Activated CD8-positive, alpha-beta T cell treated with anti-CD3 and anti-CD28 coated beads for 36 hours (primary cell): ENCODE data around the gene NEK5. TPM values are rescaled to one million over a fixed set of nuclear protein-coding genes. Genes with fewer than 3 reads are reported as not detected.
"Not testable (repeated sequence)": the region's sequence is repeated elsewhere in the genome, so short reads cannot be mapped to it uniquely, and the experiment has no call there.

Source experiments
- ATAC-seq: fragments of 200-7000 bp; cut with Tn5 transposase; one replicate; pipeline ENCODE4 v1.10.0; 2021; ENCODE audit warnings: mild to moderate bottlenecking, moderate library complexity
- CTCF ChIA-PET: fragments of 350-600 bp; sonication (Branson Sonifier 250); formaldehyde crosslinking; loops from one replicate; lab custom pipeline; 2021; ENCODE audit warnings: antibody characterized with exemption; lab: Charles Lee
- POLR2A ChIA-PET: fragments of 350-600 bp; sonication (Branson Sonifier 250); formaldehyde crosslinking; loops from one replicate; lab custom pipeline; 2021; ENCODE audit warnings: antibody characterized with exemption; lab: Charles Lee
- DNase-seq: peaks from one replicate; pipeline ENCODE4 v3.0.0-alpha.2; 2020
- H3K27ac Mint-ChIP-seq: one replicate; pipeline ENCODE4 v1.8.0; 2021; ENCODE audit warnings: mild to moderate bottlenecking, mixed read lengths
- H3K27me3 Mint-ChIP-seq: one replicate; pipeline ENCODE4 v1.8.0; 2021; ENCODE audit warnings: mixed read lengths
- H3K36me3 Mint-ChIP-seq: one replicate; pipeline ENCODE4 v1.8.0; 2021; ENCODE audit warnings: low read depth, mixed read lengths
- H3K4me1 Mint-ChIP-seq: one replicate; pipeline ENCODE4 v1.8.0; 2021; ENCODE audit warnings: low read depth, mixed read lengths
- H3K4me3 Mint-ChIP-seq: one replicate; pipeline ENCODE4 v1.8.0; 2021; ENCODE audit warnings: mild to moderate bottlenecking, moderate library complexity, mixed read lengths
- H3K9me3 Mint-ChIP-seq: one replicate; pipeline ENCODE4 v1.8.0; 2021; ENCODE audit warnings: mixed read lengths
- intact Hi-C: fragments of 100-400 bp; cut with micrococcal nuclease; formaldehyde crosslinking; loops from one replicate; pipeline ENCODE4 v1.10.0; 2022
- total RNA-seq, 2 experiments: library from RNA; stranded (reverse); gene quantifications; one replicate each; pipeline ENCODE4 v1.2.3, GENCODE V29; 2021
- TF ChIP-seq, protein P1 (sequence below): fragments of 200-600 bp; IDR thresholded peaks from one replicate; pipeline ENCODE4 v1.8.0; 2022; ENCODE audit warnings: antibody characterized with exemption, mild to moderate bottlenecking

The NEK5 gene
- total RNA-seq, 2 experiments from 2014 or later, result 0.11 to 0.16 TPM

GRCh38 chr13:52109116-52109670 is 19.7 kb downstream of the NEK5 start:
- TF ChIP-seq, protein P1, sequence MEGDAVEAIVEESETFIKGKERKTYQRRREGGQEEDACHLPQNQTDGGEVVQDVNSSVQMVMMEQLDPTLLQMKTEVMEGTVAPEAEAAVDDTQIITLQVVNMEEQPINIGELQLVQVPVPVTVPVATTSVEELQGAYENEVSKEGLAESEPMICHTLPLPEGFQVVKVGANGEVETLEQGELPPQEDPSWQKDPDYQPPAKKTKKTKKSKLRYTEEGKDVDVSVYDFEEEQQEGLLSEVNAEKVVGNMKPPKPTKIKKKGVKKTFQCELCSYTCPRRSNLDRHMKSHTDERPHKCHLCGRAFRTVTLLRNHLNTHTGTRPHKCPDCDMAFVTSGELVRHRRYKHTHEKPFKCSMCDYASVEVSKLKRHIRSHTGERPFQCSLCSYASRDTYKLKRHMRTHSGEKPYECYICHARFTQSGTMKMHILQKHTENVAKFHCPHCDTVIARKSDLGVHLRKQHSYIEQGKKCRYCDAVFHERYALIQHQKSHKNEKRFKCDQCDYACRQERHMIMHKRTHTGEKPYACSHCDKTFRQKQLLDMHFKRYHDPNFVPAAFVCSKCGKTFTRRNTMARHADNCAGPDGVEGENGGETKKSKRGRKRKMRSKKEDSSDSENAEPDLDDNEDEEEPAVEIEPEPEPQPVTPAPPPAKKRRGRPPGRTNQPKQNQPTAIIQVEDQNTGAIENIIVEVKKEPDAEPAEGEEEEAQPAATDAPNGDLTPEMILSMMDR, result no peak
- Mint-ChIP-seq H3K27me3 (peaks cover 8% of the 10 kb centered on the region), H3K4me1 (no peaks in the 10 kb centered on the region), H3K36me3 (no peaks in the 10 kb centered on the region), H3K9me3 (no peaks in the 10 kb centered on the region), H3K27ac (no peak overlapping the region), H3K4me3 (no peak overlapping the region)
- POLR2A ChIA-PET, result no interaction called here
- ATAC-seq, result no peak
- CTCF ChIA-PET, result no interaction called here
- no peak for DNase-seq
- intact Hi-C loops, result no loop called here

- Mint-ChIP-seq H3K9me3 (no peaks in the 10 kb centered on the region), H3K4me1 (no peaks in the 10 kb centered on the region), H3K4me3 (no peak overlapping the region), H3K36me3 (no peaks in the 10 kb centered on the region), H3K27me3 (peaks cover 3% of the 10 kb centered on the region), H3K27ac (no peak overlapping the region)
- intact Hi-C loops, result no loop called here
- TF ChIP-seq, protein P1, result no peak
- DNase-seq (no peak), ATAC-seq (no peak)
- ChIA-PET CTCF (interaction anchor here (0.6 to 1.6 kb wide), 2 partner anchors 23 to 275 kb away, joined by 3 read pairs; no protein-coding TSS in a partner anchor), POLR2A (interaction anchor here (0.7 kb wide), 1 partner anchor 366 kb away, joined by 4 read pairs; no protein-coding TSS in a partner anchor)
Measured at GRCh38 chr13:52105841-52106240, 23.0 kb downstream of the NEK5 start.

- peaks cover 2% of the 10 kb centered on the region for H3K27me3 Mint-ChIP-seq
- H3K4me1 Mint-ChIP-seq, result no peaks in the 10 kb centered on the region
- no peak overlapping the region for H3K4me3 Mint-ChIP-seq
- no peaks in the 10 kb centered on the region for H3K36me3 Mint-ChIP-seq
- POLR2A ChIA-PET, result no interaction called here
- ATAC-seq, result no peak
- CTCF ChIA-PET, result interaction anchor here (1.4 kb wide), 1 partner anchor 23 kb away, joined by 3 read pairs; no protein-coding TSS in a partner anchor
- no peak overlapping the region for H3K27ac Mint-ChIP-seq
- no peaks in the 10 kb centered on the region for H3K9me3 Mint-ChIP-seq
- intact Hi-C loops, result no loop called here
- TF ChIP-seq, protein P1, result no peak
- DNase-seq, result no peak
Measured at GRCh38 chr13:52104624-52105023, 24.2 kb downstream of the NEK5 start.

DNA sequence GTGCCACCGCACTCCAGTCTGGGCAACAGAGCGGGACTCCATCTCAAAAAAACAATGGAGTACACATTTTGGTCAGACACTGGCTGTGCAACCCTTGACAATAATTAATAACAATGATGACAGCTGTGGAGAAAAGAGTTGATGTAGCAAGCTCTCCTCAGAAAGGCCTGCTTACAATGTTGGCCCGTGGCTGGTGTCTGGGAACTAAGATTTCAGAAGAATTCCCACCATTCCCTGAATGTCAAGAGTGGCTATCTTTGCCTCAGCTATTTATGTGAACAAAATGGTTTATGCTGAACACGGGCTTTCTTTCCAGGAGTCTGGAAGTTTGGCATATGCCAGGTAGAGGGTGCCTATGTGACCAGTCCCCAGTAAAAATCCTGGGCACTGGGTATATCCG is 25.5 kb downstream of the NEK5 start:
- Mint-ChIP-seq H3K9me3 (no peaks in the 10 kb centered on the region), H3K27me3 (no peaks in the 10 kb centered on the region), H3K36me3 (no peaks in the 10 kb centered on the region), H3K27ac (no peak overlapping the region), H3K4me1 (no peaks in the 10 kb centered on the region), H3K4me3 (no peak overlapping the region)
- DNase-seq, result no peak
- TF ChIP-seq, protein P1, result no peak
- no peak for ATAC-seq
- POLR2A ChIA-PET, result no interaction called here
- intact Hi-C loops, result no loop called here
- CTCF ChIA-PET, result no interaction called here

DNA sequence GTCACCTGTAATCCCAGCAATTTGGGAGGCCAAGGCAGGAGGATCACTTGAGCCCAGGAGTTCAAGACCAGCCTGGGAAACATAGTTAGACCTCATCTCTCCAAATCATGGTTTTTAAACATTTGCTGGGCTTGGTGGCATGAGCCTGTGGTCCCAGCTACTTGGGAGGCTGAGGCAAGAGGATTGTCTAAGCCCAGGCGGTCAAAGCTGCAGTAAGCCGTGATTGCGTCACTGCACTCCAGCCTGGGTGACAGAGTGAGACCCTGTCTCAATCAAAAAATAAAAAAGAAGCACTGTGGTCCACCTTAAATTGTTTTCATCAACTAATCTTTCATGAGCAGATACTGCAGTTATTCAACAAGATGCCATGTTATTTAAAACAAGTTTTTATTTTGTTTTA is 26.4 kb downstream of the NEK5 start:
- POLR2A ChIA-PET, H3K27me3 Mint-ChIP-seq, H3K4me1 Mint-ChIP-seq, H3K36me3 Mint-ChIP-seq, DNase-seq, H3K4me3 Mint-ChIP-seq, intact Hi-C loops, H3K27ac Mint-ChIP-seq, ATAC-seq, H3K9me3 Mint-ChIP-seq: not testable (repeated sequence)
- CTCF ChIA-PET, result interaction anchor here (0.9 to 1.1 kb wide), 2 partner anchors 26 to 27 kb away, joined by 3 read pairs; partner anchors contain the start of gene NEK5
